Naive thymus-derived CD4-positive, alpha-beta T cell (primary cell): ENCODE results near the gene SLC34A1. TPM values are rescaled to one million over a fixed set of nuclear protein-coding genes. Genes with fewer than 3 reads are reported as not detected.

Experiments used
- ATAC-seq: fragments of 150-1000 bp; cut with Tn5 transposase; 2 replicates; pipeline ENCODE4 v1.10.0; 2021; ENCODE audit warnings: mild to moderate bottlenecking, moderate library complexity
- CTCF ChIA-PET: fragments of 350-600 bp; sonication (Branson Sonifier 250); formaldehyde crosslinking; loops from one replicate; lab custom pipeline; 2021; ENCODE audit warnings: antibody characterized with exemption; lab: Charles Lee
- POLR2A ChIA-PET: fragments of 350-600 bp; sonication (Branson Sonifier 250); formaldehyde crosslinking; loops from one replicate; lab custom pipeline; 2021; ENCODE audit warnings: antibody characterized with exemption, inconsistent platforms; lab: Charles Lee
- DNase-seq, 9 donors: peaks; one replicate each; pipeline versions ENCODE4 v3.0.0 to v3.0.0-alpha.2; 2020 to 2022; ENCODE audit warnings: mixed read lengths in 1 of 9
- H3K27ac ChIP-seq: one replicate; pipeline ENCODE4 v1.7.0; 2013; ENCODE audit warnings: mild to moderate bottlenecking, low read depth, low read length, moderate library complexity
- H3K27me3 ChIP-seq, 2 donors: one replicate each; pipeline ENCODE4 v1.7.0; 2013; ENCODE audit warnings: low read length in 2 of 2, mild to moderate bottlenecking in 2 of 2, moderate library complexity in 2 of 2; ENCODE audit not compliant: control insufficient read depth in 2 of 2, insufficient read depth in 2 of 2
- H3K36me3 ChIP-seq, 3 experiments: 1 replicate in 2 of 3; 2 replicates in 1 of 3; pipeline ENCODE4 v1.7.0; 2013; ENCODE audit warnings: low read length in 3 of 3, mild to moderate bottlenecking in 3 of 3, moderate library complexity in 1 of 3; ENCODE audit not compliant: insufficient read depth in 3 of 3, control insufficient read depth in 2 of 3
- H3K4me1 ChIP-seq, 2 donors: one replicate each; pipeline ENCODE4 v1.7.0; 2013; ENCODE audit warnings: low read length in 2 of 2, mild to moderate bottlenecking in 2 of 2, moderate library complexity in 1 of 2; ENCODE audit not compliant: control insufficient read depth in 2 of 2, insufficient read depth in 2 of 2
- H3K4me3 ChIP-seq: 2 replicates; pipeline ENCODE4 v1.7.0; 2013; ENCODE audit warnings: mild to moderate bottlenecking, low read length
- H3K9me3 ChIP-seq, 3 experiments: 1 replicate in 2 of 3; 2 replicates in 1 of 3; pipeline ENCODE4 v1.7.0; 2013; ENCODE audit warnings: low read length in 3 of 3; ENCODE audit not compliant: control insufficient read depth in 2 of 3
- H3K27ac Mint-ChIP-seq, 9 donors: one replicate each; pipeline ENCODE4 v1.8.0; 2020 to 2022; ENCODE audit warnings: mixed read lengths in 9 of 9, mild to moderate bottlenecking in 8 of 9, moderate library complexity in 5 of 9, inconsistent platforms in 2 of 9
- H3K27me3 Mint-ChIP-seq, 5 donors: one replicate each; pipeline ENCODE4 v1.8.0; 2021 to 2022; ENCODE audit warnings: mixed read lengths in 5 of 5, mild to moderate bottlenecking in 1 of 5
- H3K36me3 Mint-ChIP-seq, 5 donors: one replicate each; pipeline ENCODE4 v1.8.0; 2020 to 2022; ENCODE audit warnings: mixed read lengths in 5 of 5, mild to moderate bottlenecking in 3 of 5, inconsistent platforms in 1 of 5
- H3K4me1 Mint-ChIP-seq, 7 donors: one replicate each; pipeline ENCODE4 v1.8.0; 2020 to 2022; ENCODE audit warnings: mixed read lengths in 7 of 7, mild to moderate bottlenecking in 3 of 7, inconsistent platforms in 1 of 7
- H3K4me3 Mint-ChIP-seq, 10 donors: one replicate each; pipeline ENCODE4 v1.8.0; 2020 to 2022; ENCODE audit warnings: mild to moderate bottlenecking in 10 of 10, mixed read lengths in 10 of 10, moderate library complexity in 6 of 10, inconsistent platforms in 2 of 10
- H3K9me3 Mint-ChIP-seq, 11 donors: one replicate each; pipeline ENCODE4 v1.8.0; 2020 to 2022; ENCODE audit warnings: mixed read lengths in 11 of 11, mild to moderate bottlenecking in 4 of 11, inconsistent platforms in 1 of 11, moderate library complexity in 1 of 11
- intact Hi-C, 2 donors: fragments of 100-400 bp; cut with micrococcal nuclease; formaldehyde crosslinking; loops; one replicate each; pipeline ENCODE4 v1.15.1; 2023
- polyA plus RNA-seq, 2 donors: library from polyadenylated mRNA; unstranded; fragments of 300-500 nt; fragmentation: Illumina TruSeq; gene quantifications; one replicate each; pipeline ENCODE4 v1.2.3, GENCODE V29; 2021
- total RNA-seq, 6 experiments: library from RNA in 5 of 6; stranded (reverse) in 5 of 6; gene quantifications; 1 replicate in 5 of 6; 2 replicates in 1 of 6; pipeline ENCODE4 v1.2.3 and lab custom pipeline; 2021 to 2026

The SLC34A1 gene
- total and polyA plus RNA-seq, 7 experiments from 2014 or later = 0.27 to 0.29 TPM; not detected in 5

DNA sequence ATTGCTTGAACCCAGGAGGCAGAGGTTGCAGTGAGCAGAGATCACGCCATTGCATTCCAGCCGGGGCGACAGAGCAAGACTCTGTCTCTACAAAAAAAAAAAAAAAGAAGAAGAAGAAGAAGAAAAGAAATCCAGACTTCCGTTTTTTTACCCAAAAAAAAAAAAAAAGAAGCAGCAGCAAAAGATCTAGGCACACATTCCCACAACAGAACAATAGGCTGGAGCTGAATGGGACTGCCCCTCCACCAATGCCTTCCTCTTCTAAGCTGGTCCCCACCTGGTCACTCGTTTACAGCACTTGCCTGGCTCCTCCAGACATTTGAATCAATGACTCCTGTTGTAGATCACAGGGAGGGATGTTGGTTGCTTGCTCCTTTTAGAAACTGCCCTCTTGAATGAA, 31.1 kb upstream of the SLC34A1 start:
- ChIA-PET POLR2A (interaction anchor here (0.7 to 2.4 kb wide), 2 partner anchors 8 to 16 kb away, joined by 6 to 28 read pairs; no protein-coding TSS in a partner anchor), CTCF (interaction anchor here (0.6 to 3.4 kb wide), 4 partner anchors 13 to 37 kb away, joined by 3 to 14 read pairs (median 8); no protein-coding TSS in a partner anchor)
- Histone ChIP-seq H3K9me3 (no peaks in the 10 kb centered on the region), H3K4me1 (peaks cover 32 to 49% of the 10 kb centered on the region in 2 donors), H3K4me3 (no peak overlapping the region), H3K36me3 (peaks cover 0 to 24% (median 5%) of the 10 kb centered on the region in 3 experiments), H3K27me3 (no peaks in the 10 kb centered on the region), H3K27ac (no peak overlapping the region)
- intact Hi-C loops = loop anchor here (5.0 kb wide), 3 partner anchors 221 to 816 kb away; partner anchors contain the start of genes NSD1 (in 1 of the 2), RNF44 (in 1 of the 2) and ZNF346 (in 1 of the 2)
- peaks cover 4 to 24% (median 10%) of the 10 kb centered on the region in 5 donors for H3K36me3 Mint-ChIP-seq
- H3K4me3 Mint-ChIP-seq = peak overlapping the region in 6 of 10 donors; percentile 10 to 49 (median 34)
- no peak overlapping the region for H3K27ac Mint-ChIP-seq
- H3K27me3 Mint-ChIP-seq = no peaks in the 10 kb centered on the region
- DNase-seq = no peak
- peaks cover 56 to 78% (median 68%) of the 10 kb centered on the region in 7 donors for H3K4me1 Mint-ChIP-seq
- no peak for ATAC-seq
- peaks cover 0 to 14% (median 0%) of the 10 kb centered on the region in 11 donors for H3K9me3 Mint-ChIP-seq

GRCh38 chr5:177354256-177354655, 30.0 kb upstream of the SLC34A1 start:
- peaks cover 0 to 14% (median 0%) of the 10 kb centered on the region in 11 donors for H3K9me3 Mint-ChIP-seq
- Histone ChIP-seq H3K36me3 (peaks cover 0 to 26% (median 5%) of the 10 kb centered on the region in 3 experiments), H3K27me3 (no peaks in the 10 kb centered on the region), H3K4me3 (no peak overlapping the region), H3K4me1 (peaks cover 35 to 48% of the 10 kb centered on the region in 2 donors), H3K9me3 (no peaks in the 10 kb centered on the region), H3K27ac (no peak overlapping the region)
- H3K36me3 Mint-ChIP-seq = peaks cover 0 to 24% (median 10%) of the 10 kb centered on the region in 5 donors
- POLR2A ChIA-PET = interaction anchor here (1.0 to 8.7 kb wide), 2 partner anchors 11 to 18 kb away, joined by 3 to 123 read pairs; no protein-coding TSS in a partner anchor
- CTCF ChIA-PET = interaction anchor here (0.6 kb wide), 1 partner anchor 743 kb away, joined by 3 read pairs; no protein-coding TSS in a partner anchor
- H3K4me1 Mint-ChIP-seq = peaks cover 60 to 80% (median 69%) of the 10 kb centered on the region in 7 donors
- DNase-seq (no peak), ATAC-seq (no peak)
- H3K4me3 Mint-ChIP-seq = peak overlapping the region in 1 of 10 donors; percentile 30
- peak overlapping the region in 6 of 9 donors; percentile 8 to 92 (median 54) for H3K27ac Mint-ChIP-seq
- intact Hi-C loops = loop anchor here (5.0 kb wide), 3 partner anchors 222 to 817 kb away; partner anchors contain the start of genes NSD1 (in 1 of the 2), RNF44 (in 1 of the 2) and ZNF346 (in 1 of the 2)
- no peaks in the 10 kb centered on the region for H3K27me3 Mint-ChIP-seq

GRCh38 chr5:177354711-177355110, 29.5 kb upstream of the SLC34A1 start:
- H3K4me1 Mint-ChIP-seq = peaks cover 60 to 80% (median 69%) of the 10 kb centered on the region in 7 donors
- peaks cover 0 to 14% (median 0%) of the 10 kb centered on the region in 11 donors for H3K9me3 Mint-ChIP-seq
- H3K27me3 Mint-ChIP-seq = no peaks in the 10 kb centered on the region
- CTCF ChIA-PET = interaction anchor here (0.6 to 2.1 kb wide), 3 partner anchors 11 to 743 kb away, joined by 3 to 6 read pairs (median 5); no protein-coding TSS in a partner anchor
- Histone ChIP-seq H3K36me3 (peaks cover 0 to 22% (median 5%) of the 10 kb centered on the region in 3 experiments), H3K27ac (no peak overlapping the region), H3K27me3 (no peaks in the 10 kb centered on the region), H3K4me3 (no peak overlapping the region), H3K9me3 (no peaks in the 10 kb centered on the region), H3K4me1 (peaks cover 35 to 48% of the 10 kb centered on the region in 2 donors)
- intact Hi-C loops = loop anchor here (5.0 kb wide), 4 partner anchors 222 to 817 kb away; partner anchors contain the start of genes NSD1 (in 1 of the 2), RNF44 (in 1 of the 2), TMED9 (in 1 of the 2) and ZNF346 (in 1 of the 2)
- POLR2A ChIA-PET = interaction anchor here (1.0 to 8.7 kb wide), 2 partner anchors 10 to 17 kb away, joined by 3 to 123 read pairs; no protein-coding TSS in a partner anchor
- DNase-seq (no peak), ATAC-seq (no peak)
- peak overlapping the region in 6 of 9 donors; percentile 12 to 92 (median 62) for H3K27ac Mint-ChIP-seq
- peak overlapping the region in 5 of 10 donors; percentile 23 to 64 (median 40) for H3K4me3 Mint-ChIP-seq
- H3K36me3 Mint-ChIP-seq = peaks cover 0 to 26% (median 8%) of the 10 kb centered on the region in 5 donors

DNA sequence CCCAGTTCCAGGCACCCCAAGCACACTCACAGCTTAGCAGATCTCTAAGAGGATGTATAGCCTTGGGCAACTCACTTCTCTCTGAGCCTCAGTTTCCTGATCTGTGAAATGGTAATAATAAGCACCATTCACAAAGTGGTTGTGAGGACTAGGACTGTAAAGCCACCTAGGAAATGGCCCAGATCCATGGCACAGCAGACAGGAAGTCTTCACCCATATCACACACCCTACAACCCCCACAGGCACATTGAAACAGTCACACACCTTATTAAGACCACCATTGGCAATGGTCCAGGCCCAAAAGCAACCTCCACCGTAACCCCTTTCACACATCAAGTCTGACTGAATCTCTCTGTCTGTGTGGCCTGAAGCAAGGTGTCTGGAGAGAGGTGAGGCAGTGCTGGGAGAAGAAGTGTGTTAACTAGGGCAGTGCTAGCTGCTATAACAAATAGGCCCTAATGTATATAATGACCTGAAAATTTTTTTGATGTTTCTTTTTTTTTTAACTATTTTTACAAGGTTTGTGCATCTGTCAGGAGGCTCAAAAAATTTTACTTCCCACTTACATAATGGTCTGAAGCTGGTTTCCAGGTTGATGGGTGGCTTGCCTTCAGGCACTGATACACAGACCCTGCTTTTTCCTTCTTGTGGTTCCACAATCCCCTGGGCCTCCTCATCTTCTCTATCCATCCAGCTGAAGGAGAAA, 28.9 kb upstream of the SLC34A1 start:
- no peaks in the 10 kb centered on the region for H3K9me3 ChIP-seq
- H3K27me3 ChIP-seq = no peaks in the 10 kb centered on the region
- POLR2A ChIA-PET = interaction anchor here (1.0 to 8.7 kb wide), 7 partner anchors 10 to 98 kb away, joined by 3 to 123 read pairs (median 4); no protein-coding TSS in a partner anchor
- H3K4me1 Mint-ChIP-seq = peaks cover 60 to 80% (median 69%) of the 10 kb centered on the region in 7 donors
- H3K4me3 ChIP-seq = no peak overlapping the region
- H3K4me1 ChIP-seq = peaks cover 35 to 48% of the 10 kb centered on the region in 2 donors
- intact Hi-C loops = loop anchor here in 1 of 2 donors (5.0 kb wide), 1 partner anchor 237 kb away; the partner anchor contains the start of gene TMED9
- DNase-seq (no peak), ATAC-seq (no peak)
- H3K27ac Mint-ChIP-seq = peak overlapping the region in 6 of 9 donors; percentile 43 to 93 (median 84)
- no peaks in the 10 kb centered on the region for H3K27me3 Mint-ChIP-seq
- H3K36me3 Mint-ChIP-seq = peaks cover 0 to 28% (median 5%) of the 10 kb centered on the region in 5 donors
- peak overlapping the region in 3 of 10 donors; percentile 23 to 92 (median 63) for H3K4me3 Mint-ChIP-seq
- H3K27ac ChIP-seq = no peak overlapping the region
- H3K36me3 ChIP-seq = peaks cover 0 to 16% (median under 1%) of the 10 kb centered on the region in 3 experiments
- peaks cover 0 to 14% (median 0%) of the 10 kb centered on the region in 11 donors for H3K9me3 Mint-ChIP-seq
- CTCF ChIA-PET = interaction anchor here (0.6 to 2.1 kb wide), 5 partner anchors 10 to 121 kb away, joined by 3 to 7 read pairs (median 5); no protein-coding TSS in a partner anchor

DNA sequence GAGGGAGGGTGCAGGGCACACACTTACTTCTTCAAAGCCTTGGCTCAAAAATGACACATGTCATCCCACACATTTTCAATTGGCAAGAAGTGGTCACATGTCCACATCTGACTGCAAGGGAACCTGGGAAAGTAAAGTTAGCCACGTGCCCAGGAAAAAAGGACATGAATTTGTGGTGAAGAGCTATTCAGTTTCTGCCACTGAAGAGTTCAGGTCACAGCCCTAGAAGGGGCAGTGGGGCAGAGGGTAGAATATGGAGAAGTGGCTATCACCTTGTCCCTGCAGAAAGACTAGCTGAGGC, 28.4 kb upstream of the SLC34A1 start:
- H3K4me3 Mint-ChIP-seq = peak overlapping the region in 5 of 10 donors; percentile 23 to 94 (median 92)
- H3K27ac Mint-ChIP-seq = peak overlapping the region in 6 of 9 donors; percentile 25 to 95 (median 90)
- ATAC-seq (no peak), DNase-seq (no peak)
- H3K4me1 ChIP-seq = peaks cover 32 to 46% of the 10 kb centered on the region in 2 donors
- H3K9me3 ChIP-seq = no peaks in the 10 kb centered on the region
- peaks cover 55 to 80% (median 68%) of the 10 kb centered on the region in 7 donors for H3K4me1 Mint-ChIP-seq
- H3K4me3 ChIP-seq = no peak overlapping the region
- H3K36me3 Mint-ChIP-seq = peaks cover 0 to 26% (median 5%) of the 10 kb centered on the region in 5 donors
- no peak overlapping the region for H3K27ac ChIP-seq
- no peaks in the 10 kb centered on the region for H3K27me3 Mint-ChIP-seq
- intact Hi-C loops = loop anchor here (2.0 to 5.0 kb wide), 3 partner anchors 161 to 236 kb away; partner anchors contain the start of genes DDX41 (in 1 of the 2), FAM193B (in 1 of the 2) and TMED9 (in 1 of the 2)
- H3K27me3 ChIP-seq = no peaks in the 10 kb centered on the region
- H3K9me3 Mint-ChIP-seq = peaks cover 0 to 14% (median 0%) of the 10 kb centered on the region in 11 donors
- H3K36me3 ChIP-seq = peaks cover 0 to 16% (median 0%) of the 10 kb centered on the region in 3 experiments
- CTCF ChIA-PET = interaction anchor here (0.6 to 2.1 kb wide), 5 partner anchors 10 to 102 kb away, joined by 3 to 7 read pairs (median 5); no protein-coding TSS in a partner anchor
- POLR2A ChIA-PET = interaction anchor here (1.0 to 8.7 kb wide), 6 partner anchors 9 to 97 kb away, joined by 3 to 123 read pairs (median 4); no protein-coding TSS in a partner anchor
